HepG2 (cell line): ENCODE data around the gene MCM8. TPM values are rescaled to one million over a fixed set of nuclear protein-coding genes. Genes with fewer than 3 reads are reported as not detected.

Source experiments
- CHD2 ChIP-seq: IDR thresholded peaks from 2 replicates; pipeline ENCODE4 v1.6.1; 2011; ENCODE audit warnings: low read depth, low read length, improper control_type of control experiment
- MEIS2 ChIP-seq: sonication (generic); formaldehyde crosslinking; IDR thresholded peaks from 2 replicates; pipeline ENCODE4 v1.9.0; 2021; ENCODE audit warnings: mild to moderate bottlenecking, missing genetic modification reagents
- SKIL ChIP-seq: sonication (generic); formaldehyde crosslinking; IDR thresholded peaks from 2 replicates; pipeline ENCODE4 v1.8.0; 2022; ENCODE audit warnings: missing genetic modification reagents, mild to moderate bottlenecking, moderate library complexity, borderline replicate concordance
- STAT5B ChIP-seq: sonication (generic); formaldehyde crosslinking; IDR thresholded peaks from 2 replicates; pipeline ENCODE4 v1.4.0; 2020; ENCODE audit warnings: missing genetic modification reagents
- ZNF841 ChIP-seq: sonication (generic); formaldehyde crosslinking; IDR thresholded peaks from 2 replicates; pipeline ENCODE4 v1.8.1; 2023; ENCODE audit warnings: missing genetic modification reagents, borderline replicate concordance
- polyA plus RNA-seq, 8 experiments: library from polyadenylated mRNA; depleted of rRNA in 3 of 8; stranded (reverse) in 7 of 8; unstranded in 1 of 8; fragments of >200 nt; fragmentation: Illumina TruSeq in 4 of 8; extraction: Trizol in 4 of 8; gene quantifications; 2 replicates each; pipeline versions ENCODE4 v1.2.1 to v1.2.3, GENCODE V29; 2011 to 2016; ENCODE audit warnings: low read depth in 4 of 8, missing spikeins in 1 of 8, mixed read lengths in 1 of 8; ENCODE audit not compliant: insufficient read depth in 1 of 8
- total RNA-seq, 5 experiments: library from RNA; depleted of rRNA; stranded (reverse); fragments of >200 nt; fragmentation: Illumina TruSeq; extraction: Trizol; gene quantifications; 2 replicates each; pipeline ENCODE4 v1.2.3, GENCODE V29; 2016; ENCODE audit warnings: low read depth in 1 of 5
- TF ChIP-seq, protein P1 (sequence below), 2 experiments: fragments of 450-650 bp in 1 of 2; sonication (generic) in 1 of 2; formaldehyde crosslinking in 1 of 2; IDR thresholded peaks; 2 replicates each; pipeline versions ENCODE4 v1.6.1 to v1.8.0; 2016 to 2022; ENCODE audit warnings: antibody characterized with exemption in 1 of 2, mild to moderate bottlenecking in 1 of 2, missing genetic modification reagents in 1 of 2
- TF ChIP-seq, protein P2 (sequence below): sonication (generic); formaldehyde crosslinking; IDR thresholded peaks from 2 replicates; pipeline ENCODE4 v1.5.1; 2020; ENCODE audit warnings: mild to moderate bottlenecking, missing genetic modification reagents, borderline replicate concordance
- TF ChIP-seq, protein P3 (sequence below): sonication (generic); formaldehyde crosslinking; IDR thresholded peaks from 2 replicates; pipeline ENCODE4 v1.4.0; 2020; ENCODE audit warnings: missing genetic modification reagents

MCM8 gene
- total and polyA plus RNA-seq, 2 of the 13 experiments (the other 11 are each of a cell fraction or from before 2014, with no cell fraction given), result 11.5 to 59.3 TPM

GRCh38 chr20:5950271-5951031, at the start of gene MCM8, which contains the start of gene TRMT6 (continued):
- TF ChIP-seq MEIS2, result peak; percentile 86
- no peak; the same call in 1 of the 2 replicates for TF ChIP-seq STAT5B
- TF ChIP-seq, protein P1, sequence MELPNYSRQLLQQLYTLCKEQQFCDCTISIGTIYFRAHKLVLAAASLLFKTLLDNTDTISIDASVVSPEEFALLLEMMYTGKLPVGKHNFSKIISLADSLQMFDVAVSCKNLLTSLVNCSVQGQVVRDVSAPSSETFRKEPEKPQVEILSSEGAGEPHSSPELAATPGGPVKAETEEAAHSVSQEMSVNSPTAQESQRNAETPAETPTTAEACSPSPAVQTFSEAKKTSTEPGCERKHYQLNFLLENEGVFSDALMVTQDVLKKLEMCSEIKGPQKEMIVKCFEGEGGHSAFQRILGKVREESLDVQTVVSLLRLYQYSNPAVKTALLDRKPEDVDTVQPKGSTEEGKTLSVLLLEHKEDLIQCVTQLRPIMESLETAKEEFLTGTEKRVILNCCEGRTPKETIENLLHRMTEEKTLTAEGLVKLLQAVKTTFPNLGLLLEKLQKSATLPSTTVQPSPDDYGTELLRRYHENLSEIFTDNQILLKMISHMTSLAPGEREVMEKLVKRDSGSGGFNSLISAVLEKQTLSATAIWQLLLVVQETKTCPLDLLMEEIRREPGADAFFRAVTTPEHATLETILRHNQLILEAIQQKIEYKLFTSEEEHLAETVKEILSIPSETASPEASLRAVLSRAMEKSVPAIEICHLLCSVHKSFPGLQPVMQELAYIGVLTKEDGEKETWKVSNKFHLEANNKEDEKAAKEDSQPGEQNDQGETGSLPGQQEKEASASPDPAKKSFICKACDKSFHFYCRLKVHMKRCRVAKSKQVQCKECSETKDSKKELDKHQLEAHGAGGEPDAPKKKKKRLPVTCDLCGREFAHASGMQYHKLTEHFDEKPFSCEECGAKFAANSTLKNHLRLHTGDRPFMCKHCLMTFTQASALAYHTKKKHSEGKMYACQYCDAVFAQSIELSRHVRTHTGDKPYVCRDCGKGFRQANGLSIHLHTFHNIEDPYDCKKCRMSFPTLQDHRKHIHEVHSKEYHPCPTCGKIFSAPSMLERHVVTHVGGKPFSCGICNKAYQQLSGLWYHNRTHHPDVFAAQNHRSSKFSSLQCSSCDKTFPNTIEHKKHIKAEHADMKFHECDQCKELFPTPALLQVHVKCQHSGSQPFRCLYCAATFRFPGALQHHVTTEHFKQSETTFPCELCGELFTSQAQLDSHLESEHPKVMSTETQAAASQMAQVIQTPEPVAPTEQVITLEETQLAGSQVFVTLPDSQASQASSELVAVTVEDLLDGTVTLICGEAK (IDR thresholded peaks at IDR 0.05), result peak; percentile 86
- TF ChIP-seq, protein P1 (CRISPR knock-in tag; IDR thresholded peaks at IDR 0.05), result no peak; the same call in 1 of the 2 replicates
- TF ChIP-seq, protein P2, sequence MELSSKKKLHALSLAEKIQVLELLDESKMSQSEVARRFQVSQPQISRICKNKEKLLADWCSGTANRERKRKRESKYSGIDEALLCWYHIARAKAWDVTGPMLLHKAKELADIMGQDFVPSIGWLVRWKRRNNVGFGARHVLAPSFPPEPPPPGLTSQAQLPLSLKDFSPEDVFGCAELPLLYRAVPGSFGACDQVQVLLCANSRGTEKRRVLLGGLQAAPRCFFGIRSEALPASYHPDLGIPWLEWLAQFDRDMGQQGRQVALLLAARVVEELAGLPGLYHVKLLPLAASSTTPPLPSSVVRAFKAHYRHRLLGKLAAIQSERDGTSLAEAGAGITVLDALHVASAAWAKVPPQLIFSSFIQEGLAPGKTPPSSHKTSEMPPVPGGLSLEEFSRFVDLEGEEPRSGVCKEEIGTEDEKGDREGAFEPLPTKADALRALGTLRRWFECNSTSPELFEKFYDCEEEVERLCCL (CRISPR knock-in tag), result no peak
- TF ChIP-seq, protein P3, sequence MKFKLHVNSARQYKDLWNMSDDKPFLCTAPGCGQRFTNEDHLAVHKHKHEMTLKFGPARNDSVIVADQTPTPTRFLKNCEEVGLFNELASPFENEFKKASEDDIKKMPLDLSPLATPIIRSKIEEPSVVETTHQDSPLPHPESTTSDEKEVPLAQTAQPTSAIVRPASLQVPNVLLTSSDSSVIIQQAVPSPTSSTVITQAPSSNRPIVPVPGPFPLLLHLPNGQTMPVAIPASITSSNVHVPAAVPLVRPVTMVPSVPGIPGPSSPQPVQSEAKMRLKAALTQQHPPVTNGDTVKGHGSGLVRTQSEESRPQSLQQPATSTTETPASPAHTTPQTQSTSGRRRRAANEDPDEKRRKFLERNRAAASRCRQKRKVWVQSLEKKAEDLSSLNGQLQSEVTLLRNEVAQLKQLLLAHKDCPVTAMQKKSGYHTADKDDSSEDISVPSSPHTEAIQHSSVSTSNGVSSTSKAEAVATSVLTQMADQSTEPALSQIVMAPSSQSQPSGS (CRISPR knock-in tag), result peak; percentile 92
- no peak for TF ChIP-seq ZNF841 (CRISPR knock-in tag)
- TF ChIP-seq SKIL (CRISPR knock-in tag), result peak; percentile 44; the same call in 1 of the 2 replicates
- peak; percentile 38; the same call in 1 of the 2 replicates for TF ChIP-seq CHD2
